PC-3 (cell line): ENCODE results near the gene TP53RK.

ENCODE experiments used
- CTCF ChIP-seq: fragments of 300-600 bp; sonication (generic); conservative IDR thresholded peaks from 2 replicates; pipeline ENCODE4 v1.5.1; 2017; ENCODE audit warnings: antibody characterized with exemption, low read depth, mild to moderate bottlenecking, low read length
- EZH2phosphoT487 ChIP-seq: fragments of 300-600 bp; sonication (generic); IDR thresholded peaks from 2 replicates; pipeline ENCODE4 v1.6.1; 2018; ENCODE audit warnings: mild to moderate bottlenecking, antibody characterized with exemption, low read length, borderline replicate concordance

- TF ChIP-seq CTCF (no peak), EZH2phosphoT487 (no peak)
Measured at GRCh38 chr20:46641424-46641823, 47.8 kb downstream of the TP53RK start.
